ENCODE data around the gene RALGAPA2.

The RALGAPA2 gene

DNA sequence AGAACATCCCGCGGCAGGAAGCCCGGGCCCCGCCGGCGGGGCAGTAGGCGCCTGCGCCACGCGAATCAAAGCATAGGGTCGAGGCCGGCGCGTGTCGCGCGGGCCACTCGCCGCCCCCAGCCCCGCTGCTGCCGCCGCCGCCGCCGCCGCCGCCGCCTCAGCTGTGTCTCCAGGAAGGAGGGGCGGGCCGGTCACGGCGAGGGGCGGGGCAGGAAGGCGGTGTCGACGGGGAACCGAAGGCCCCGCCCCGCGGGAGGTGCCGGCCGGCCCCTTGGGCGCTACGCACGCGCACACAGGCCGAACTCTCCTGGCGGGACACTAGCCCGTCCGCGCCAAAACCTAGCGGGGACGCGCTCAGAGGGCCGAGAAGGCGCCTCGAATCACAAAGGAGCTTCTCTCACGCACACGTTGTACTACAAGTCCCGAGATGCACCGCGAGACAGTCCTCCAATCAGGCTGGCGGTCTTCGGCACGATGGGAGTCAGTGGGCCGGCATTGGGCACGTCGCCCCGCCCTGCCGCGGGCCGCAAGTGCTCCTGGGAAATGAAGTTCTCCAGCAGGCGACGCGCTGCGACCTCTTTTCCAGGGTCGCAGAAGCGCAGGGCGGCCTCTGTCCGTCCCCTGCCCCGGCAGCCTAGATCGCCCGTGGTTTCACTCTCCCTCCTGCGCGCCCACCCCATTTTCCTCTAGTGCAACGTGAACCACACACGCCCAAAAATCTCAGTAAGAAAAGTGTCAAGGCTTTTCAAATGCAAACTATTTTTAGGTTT lies at the start of gene RALGAPA2:
Gene RALGAPA2 (minus strand): TSS at position 171 of the 770 bp plus-strand sequence. CDS start 164 bp downstream, at position 7.
- peak; percentile 96 for DNase-seq

DNA sequence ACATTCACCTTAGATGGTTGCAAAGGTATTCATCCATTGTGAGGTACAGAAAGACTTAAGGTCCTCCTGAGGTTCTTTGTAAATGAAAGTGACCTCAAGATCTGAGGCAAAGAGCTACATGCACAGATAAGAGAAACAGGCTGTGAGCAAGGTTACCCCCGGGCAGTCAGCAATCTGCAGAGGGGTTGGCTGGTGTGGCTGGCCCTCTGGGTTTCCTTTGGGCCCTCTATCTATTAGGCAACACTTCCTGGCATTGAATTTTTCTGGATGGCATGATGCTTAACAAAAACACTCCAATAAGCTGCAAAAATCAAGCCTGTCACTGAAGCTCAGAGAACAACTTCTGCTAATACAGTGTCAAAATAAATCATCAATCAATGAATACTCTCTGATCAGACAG lies 48.9 kb upstream of the RALGAPA2 start:
- no peak for DNase-seq

DNA sequence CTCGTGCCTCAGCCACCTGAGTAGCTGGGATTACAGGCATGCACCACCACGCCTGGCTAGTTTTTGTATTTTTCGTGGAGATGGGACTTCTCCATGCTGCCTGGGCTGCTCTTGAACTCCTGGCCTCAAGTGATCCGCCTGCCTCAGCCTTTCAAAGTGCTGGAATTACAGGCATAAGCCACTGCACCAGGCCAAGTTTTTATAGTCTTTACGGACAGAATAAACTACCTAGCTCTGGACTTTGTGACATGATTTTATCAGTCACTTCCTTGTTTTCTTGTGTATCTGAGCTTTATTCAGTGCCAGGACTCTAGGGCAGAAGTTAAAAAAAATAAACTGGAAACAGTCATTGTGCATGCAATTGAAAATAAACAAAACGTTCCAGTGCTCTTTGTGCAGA lies 46.7 kb upstream of the RALGAPA2 start:
- DNase-seq, result no peak

DNA sequence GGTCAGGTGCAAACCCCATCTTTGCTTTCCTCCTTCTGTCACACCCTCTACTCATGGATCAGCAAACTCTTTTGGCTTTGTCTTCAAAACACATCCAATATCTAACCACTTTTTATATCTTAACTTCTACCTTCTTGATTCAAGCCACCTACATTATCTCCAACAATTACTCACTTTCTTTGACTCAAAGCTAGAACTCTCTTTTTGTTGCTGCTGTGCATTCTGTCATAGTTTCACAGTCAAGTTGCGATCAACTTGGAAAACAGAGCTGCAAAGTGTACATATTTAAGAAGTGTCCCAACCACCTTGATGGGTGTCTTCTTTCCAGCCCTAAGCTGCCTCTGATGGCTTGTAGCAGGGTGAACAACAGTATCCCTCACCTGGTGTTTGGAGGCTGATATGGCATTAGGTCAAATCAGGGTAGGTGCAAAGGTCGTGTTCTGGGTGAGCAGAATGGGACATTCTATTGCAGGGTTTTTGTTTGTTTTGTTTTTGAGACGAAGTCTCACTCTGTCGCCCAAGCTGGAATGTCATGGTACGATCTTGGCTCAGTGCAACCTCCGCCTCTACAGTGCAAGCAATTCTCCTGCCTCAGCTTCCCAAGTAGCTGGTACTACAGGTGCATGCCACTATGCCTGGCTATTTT lies 43.4 kb upstream of the RALGAPA2 start:
- no peak for DNase-seq

GRCh38 chr20:20755231-20755630 lies 42.8 kb upstream of the RALGAPA2 start:
- no peak for DNase-seq

DNA sequence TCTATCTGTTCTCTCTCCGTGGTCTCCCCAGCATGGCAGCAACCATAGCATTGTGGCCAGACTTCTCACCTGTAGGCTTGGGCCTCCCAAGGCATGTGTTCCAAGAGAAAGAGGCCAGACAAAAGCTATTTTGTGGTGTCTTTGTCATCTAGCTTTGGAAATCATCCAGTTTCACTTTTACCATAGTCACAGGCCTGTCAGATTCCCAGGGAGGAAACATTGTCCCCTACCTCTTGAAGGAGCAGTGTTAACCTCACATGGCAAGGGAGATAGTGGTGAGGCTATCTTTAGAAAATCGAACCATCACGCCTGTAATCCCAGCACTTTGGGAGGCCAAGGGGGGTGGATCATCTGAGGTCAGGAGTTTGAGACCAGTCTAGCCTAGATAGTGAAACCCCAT lies 42.3 kb upstream of the RALGAPA2 start:
- DNase-seq, result no peak

GRCh38 chr20:20752712-20753111 lies 40.3 kb upstream of the RALGAPA2 start:
- no peak for DNase-seq

DNA sequence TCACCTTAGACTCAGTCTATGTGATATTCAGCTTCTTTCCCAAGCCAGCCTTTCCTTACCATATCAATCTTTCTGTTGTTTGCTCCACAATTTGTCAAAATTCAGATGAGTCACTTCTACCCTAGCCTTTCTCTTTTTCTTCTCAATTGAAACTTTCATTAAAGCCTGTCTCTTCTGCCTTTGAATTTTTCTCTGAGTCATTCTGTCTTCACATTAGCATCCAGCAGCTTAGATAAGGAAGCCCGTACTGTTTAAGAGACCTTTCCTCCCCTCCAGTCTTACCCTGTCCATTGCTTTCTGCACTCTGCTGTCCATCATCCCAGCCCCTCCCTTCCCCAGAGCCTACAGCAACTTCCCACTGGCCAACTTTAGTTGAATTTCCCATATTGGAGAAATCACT lies 34.9 kb upstream of the RALGAPA2 start:
- no peak for DNase-seq

DNA sequence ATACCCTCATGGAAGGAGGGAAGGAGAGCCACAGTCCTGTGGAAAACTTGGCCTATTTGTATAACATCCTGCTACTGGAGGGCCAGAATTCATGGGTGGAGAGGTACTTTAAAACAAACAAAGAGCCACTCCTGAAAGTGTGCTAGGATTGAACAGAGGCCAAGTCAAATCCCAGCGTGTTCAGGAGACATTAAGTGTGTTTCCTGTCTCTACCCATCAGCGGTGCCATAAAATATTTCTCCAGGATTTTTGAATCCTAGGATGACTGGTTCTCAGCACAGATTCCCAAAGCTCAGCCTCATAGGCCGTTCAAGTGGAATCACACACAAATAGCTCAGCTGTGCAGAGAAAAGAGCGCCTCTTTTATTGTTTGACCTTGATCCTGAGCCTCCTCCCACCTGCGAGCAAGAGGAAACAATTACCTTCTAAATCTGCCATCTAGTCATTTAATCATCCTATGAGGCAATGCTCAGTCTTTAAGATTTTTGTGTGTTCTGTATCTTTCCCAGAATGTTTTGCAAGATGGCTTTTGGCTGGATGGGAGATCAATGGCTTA lies 31.8 kb upstream of the RALGAPA2 start:
- no peak for DNase-seq

- DNase-seq, result no peak
Observed at GRCh38 chr20:20743511-20744169, 31.2 kb upstream of the RALGAPA2 start.

GRCh38 chr20:20741087-20742045 lies 28.9 kb upstream of the RALGAPA2 start:
- no peak for DNase-seq

DNA sequence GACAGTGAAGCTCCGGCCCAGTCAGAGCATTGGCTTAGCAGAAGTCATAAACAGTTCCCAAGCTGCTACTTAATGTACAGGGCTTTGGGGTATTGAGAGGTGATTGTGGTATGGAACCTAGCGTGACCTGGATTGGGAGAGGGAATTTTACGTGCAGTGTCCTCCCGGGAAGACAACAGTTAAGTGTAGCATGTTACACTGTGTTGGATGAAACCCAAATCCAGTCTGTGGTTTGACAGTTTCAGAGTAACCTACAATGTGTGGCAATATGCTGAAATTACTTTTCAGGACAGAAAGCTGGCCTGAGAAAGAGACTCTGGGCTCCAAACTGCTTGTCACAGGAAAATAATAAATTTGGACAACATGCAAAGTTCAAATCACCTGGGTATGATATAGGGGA lies 28.1 kb upstream of the RALGAPA2 start:
- no peak for DNase-seq

- no peak for DNase-seq
Observed at GRCh38 chr20:20737158-20737557, 24.7 kb upstream of the RALGAPA2 start.

GRCh38 chr20:20736303-20736702 lies 23.9 kb upstream of the RALGAPA2 start:
- no peak for DNase-seq

DNA sequence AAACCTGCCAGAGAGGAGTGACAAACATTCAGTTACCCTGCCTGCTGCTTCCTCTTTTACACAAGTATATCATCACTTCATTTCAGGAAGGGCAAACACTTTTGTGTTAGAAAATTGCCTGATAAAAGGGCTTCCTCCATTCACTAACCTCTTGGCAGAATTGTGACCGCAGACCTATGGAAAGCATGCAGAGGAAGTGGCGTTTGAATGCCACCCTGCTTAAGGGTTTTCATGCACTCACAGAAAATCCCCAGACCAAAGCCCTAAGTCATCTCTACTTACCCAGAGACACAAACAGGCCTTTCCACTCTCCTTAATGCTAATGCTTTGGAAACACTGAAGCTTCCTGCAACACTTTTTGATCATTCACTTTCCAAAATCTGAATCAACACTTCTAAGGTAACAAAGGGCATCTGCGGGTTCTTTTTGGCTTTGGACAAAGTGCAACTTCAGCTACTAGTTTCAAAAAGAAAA lies 22.1 kb upstream of the RALGAPA2 start:
- DNase-seq, result no peak

- DNase-seq, result no peak
Observed at GRCh38 chr20:20733943-20734342, 21.5 kb upstream of the RALGAPA2 start.

DNA sequence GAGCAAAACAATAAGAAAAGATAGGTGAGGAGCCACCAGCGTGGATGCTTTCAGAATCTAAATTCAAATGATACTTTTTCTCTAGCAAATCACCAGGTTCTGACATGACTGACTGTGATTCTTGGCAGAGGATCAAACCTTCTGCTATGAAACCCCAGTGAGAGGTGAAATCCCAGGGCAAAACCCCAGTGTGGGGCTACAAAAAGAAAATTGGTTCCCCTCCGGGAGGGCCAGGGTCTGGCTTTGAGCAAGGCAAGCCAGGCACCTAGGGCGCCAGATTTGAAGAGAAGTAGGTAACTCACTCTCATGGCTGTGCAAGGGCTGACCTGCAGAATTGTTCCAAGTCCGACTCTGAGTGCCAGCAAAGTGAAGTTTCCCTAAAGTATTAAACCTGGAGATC lies 20.2 kb upstream of the RALGAPA2 start:
- DNase-seq, result no peak

- DNase-seq, result no peak
Observed at GRCh38 chr20:20731945-20732296, 19.5 kb upstream of the RALGAPA2 start.

- no peak for DNase-seq
Observed at GRCh38 chr20:20731000-20731944, 18.8 kb upstream of the RALGAPA2 start.

DNA sequence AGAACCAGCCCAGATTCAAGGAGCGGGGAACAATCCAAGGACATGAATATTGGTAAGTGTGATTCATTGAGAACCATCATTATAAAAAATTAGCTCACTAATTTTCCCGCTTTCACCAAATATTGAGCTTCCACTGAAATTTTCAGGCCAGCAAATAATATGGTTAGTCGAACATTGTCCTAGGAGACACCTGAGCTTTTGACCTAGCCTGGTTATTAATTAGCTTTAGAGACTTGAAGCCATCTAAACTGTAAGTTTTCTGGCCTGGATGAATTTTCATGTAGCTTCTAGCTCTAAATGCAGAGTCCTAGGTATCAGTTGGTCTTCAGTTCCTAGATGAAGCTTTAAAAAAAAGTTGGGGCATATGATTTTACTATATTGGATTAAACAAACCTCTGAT lies 17.1 kb upstream of the RALGAPA2 start:
- no peak for DNase-seq

GRCh38 chr20:20721489-20721888 lies 9.0 kb upstream of the RALGAPA2 start:
- DNase-seq, result no peak

Data from HCEC 1CT (cell line).